Uterus (tissue), 4 donors: ENCODE measurements around the gene LIMK1. TPM values are rescaled to one million over a fixed set of nuclear protein-coding genes. Genes with fewer than 3 reads are reported as not detected.
"Not testable (repeated sequence)": the region's sequence is repeated elsewhere in the genome, so short reads cannot be mapped to it uniquely, and the experiment has no call there.

Experiments used
- DNase-seq, 2 donors: peaks; one replicate each; pipeline ENCODE4 v3.0.0-alpha.2; 2019 to 2020
- H3K27ac ChIP-seq, 2 donors: fragments of 200-600 bp; sonication (generic); 1 replicate in 1 of 2; 2 replicates in 1 of 2; pipeline ENCODE4 v1.5.1; 2016 to 2018
- H3K27me3 ChIP-seq, 2 donors: fragments of 200-600 bp; sonication (generic); one replicate each; pipeline ENCODE4 v1.5.1; 2018 to 2019; ENCODE audit warnings: control low read depth in 1 of 2
- H3K36me3 ChIP-seq, 2 donors: fragments of 200-600 bp; sonication (generic); one replicate each; pipeline ENCODE4 v1.5.1; 2019; ENCODE audit warnings: control low read depth in 1 of 2
- H3K4me1 ChIP-seq, 2 donors: fragments of 200-600 bp; sonication (generic); one replicate each; pipeline ENCODE4 v1.5.1; 2018 to 2019; ENCODE audit warnings: control low read depth in 1 of 2
- H3K4me3 ChIP-seq, 2 donors: fragments of 200-600 bp; sonication (generic); 1 replicate in 1 of 2; 2 replicates in 1 of 2; pipeline ENCODE4 v1.5.1; 2018 to 2019; ENCODE audit warnings: mild to moderate bottlenecking in 1 of 2
- H3K9me3 ChIP-seq, 2 donors: fragments of 200-600 bp; sonication (generic); one replicate each; pipeline ENCODE4 v1.5.1; 2019; ENCODE audit warnings: control low read depth in 1 of 2
- CTCF ChIP-seq, 4 experiments: fragments of 200-600 bp in 2 of 4; fragments of 450-650 bp in 2 of 4; sonication (generic) in 2 of 4; IDR thresholded peaks; one replicate each; pipeline ENCODE4 v1.5.1; 2016 to 2019; ENCODE audit warnings: antibody characterized with exemption in 4 of 4, mild to moderate bottlenecking in 2 of 4, moderate library complexity in 1 of 4
- POLR2A ChIP-seq, 2 donors: fragments of 450-650 bp; IDR thresholded peaks; one replicate each; pipeline ENCODE4 v1.6.1; 2016; ENCODE audit warnings: antibody characterized with exemption in 2 of 2, mild to moderate bottlenecking in 1 of 2, moderate library complexity in 1 of 2
- intact Hi-C: fragments of 100-400 bp; cut with DNase I; formaldehyde crosslinking; loops from one replicate; pipeline ENCODE4 v1.15.1; 2023; ENCODE audit warnings: low total_unique reads
- total RNA-seq, 4 donors: library from RNA; depleted of rRNA in 3 of 4; stranded (reverse); fragments of >200 nt in 3 of 4; gene quantifications; one replicate each; pipeline versions ENCODE4 v1.1.0 to v1.2.4, GENCODE V29; 2014 to 2023
- donor health status: DM: yes; HTN: yes; CAD: no.

LIMK1 gene
- total RNA-seq, 4 donors from 2014 or later: 1.8 to 22.4 (median 11.4) TPM

- no peaks in the 10 kb centered on the region for H3K4me1 ChIP-seq
- no peak overlapping the region for H3K4me3 ChIP-seq
- H3K27me3 ChIP-seq: no peaks in the 10 kb centered on the region
- no peaks in the 10 kb centered on the region for H3K36me3 ChIP-seq
- no peak overlapping the region for H3K27ac ChIP-seq
- intact Hi-C loops: no loop called here
- DNase-seq: no peak
- TF ChIP-seq CTCF (IDR thresholded peaks at IDR 0.05) (no peak), POLR2A (IDR thresholded peaks at IDR 0.05) (no peak)
- no peaks in the 10 kb centered on the region for H3K9me3 ChIP-seq
These were observed 82.4 kb downstream of the LIMK1 start for GRCh38 chr7:74165867-74166593.

DNA sequence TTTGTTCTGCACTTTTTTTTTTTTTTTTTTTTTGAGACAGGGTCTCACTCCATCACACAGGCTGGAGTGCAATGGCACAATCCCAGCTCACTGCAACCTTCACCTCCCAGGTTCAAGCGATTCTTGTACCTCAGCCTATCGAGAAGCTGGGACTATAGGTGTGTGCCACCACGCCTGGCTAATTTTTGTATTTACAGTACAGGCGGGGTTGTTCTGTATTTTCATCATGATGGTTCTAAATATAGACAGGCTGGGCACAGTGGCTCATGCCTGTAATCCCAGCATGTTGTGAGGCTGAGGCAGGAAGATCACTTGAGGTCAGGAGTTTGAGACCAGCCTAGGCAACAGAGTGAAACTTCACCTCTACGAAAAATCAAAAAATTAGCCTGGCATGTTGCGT lies 83.7 kb downstream of the LIMK1 start:
- intact Hi-C loops, H3K36me3 ChIP-seq, H3K4me3 ChIP-seq, H3K27ac ChIP-seq, H3K4me1 ChIP-seq, DNase-seq, H3K9me3 ChIP-seq, H3K27me3 ChIP-seq: not testable (repeated sequence)

Other genes starting within 250 kb of the LIMK1 start
- 1 to 10 TPM in 3 of 4 donors, not detected in 1; 1.5 to 9.3 (median 2.8) TPM for gene METTL27, start 241.3 kb upstream of the LIMK1 start, total RNA-seq
- gene TMEM270, start 222.6 kb upstream of the LIMK1 start, total RNA-seq: 1 to 10 TPM in 1 of 4 donors, not detected in 3; 1.1 TPM
- 100 to 1,000 TPM in 2 of 4 donors, 10 to 100 TPM in 1, 1 to 10 TPM in 1; 4.1 to 427 (median 92.4) TPM for gene ELN, start 55.6 kb upstream of the LIMK1 start, total RNA-seq
- 100 to 1,000 TPM; 122 to 257 (median 193) TPM for gene EIF4H, start 90.6 kb downstream of the LIMK1 start, total RNA-seq
- gene LAT2, start 126.2 kb downstream of the LIMK1 start, total RNA-seq: 10 to 100 TPM in 1 of 4 donors, 1 to 10 TPM in 3; 2.1 to 14.4 (median 6.0) TPM
- gene RFC2, start 170.6 kb downstream of the LIMK1 start, total RNA-seq: 10 to 100 TPM in 3 of 4 donors, 1 to 10 TPM in 1; 4.9 to 31.4 (median 19.2) TPM
- gene CLIP2, start 205.6 kb downstream of the LIMK1 start, total RNA-seq: 10 to 100 TPM; 20.3 to 41.8 (median 28.4) TPM